ENCODE measurements around the gene CPN1. TPM values are rescaled to one million over a fixed set of nuclear protein-coding genes. Genes with fewer than 3 reads are reported as not detected.
"Not testable (repeated sequence)": the region's sequence is repeated elsewhere in the genome, so short reads cannot be mapped to it uniquely, and the experiment has no call there.

Gene CPN1
- polyA plus RNA-seq = not detected

- Mint-ChIP-seq H3K27me3 (ENCODE audit: low read depth in 3 of 3) (peaks cover 0 to 6% (median 3%) of the 10 kb centered on the region in 3 donors), H3K27ac (no peak within 1 kb of the TSS), H3K4me3 (no peak within 1 kb of the TSS), H3K9me3 (no peaks in the 10 kb centered on the region), H3K4me1 (no peaks in the 10 kb centered on the region), H3K36me3 (no peaks in the 10 kb centered on the region)
- no peak for DNase-seq
These were observed at the start of gene CPN1 for GRCh38 chr10:100081075-100082001. Gene CPN1, minus strand, starts transcription at chr10:100081869. Its CDS starts 244 bp downstream, at chr10:100081625.

GRCh38 chr10:100130831-100131230 lies 49.2 kb upstream of the CPN1 start:
- Mint-ChIP-seq H3K36me3 (no peaks in the 10 kb centered on the region), H3K4me1 (no peaks in the 10 kb centered on the region), H3K9me3 (peaks cover 0 to 2% (median 0%) of the 10 kb centered on the region in 6 donors), H3K27ac (no peak overlapping the region), H3K4me3 (no peak overlapping the region), H3K27me3 (ENCODE audit: low read depth in 3 of 3) (peaks cover 0 to 4% (median 2%) of the 10 kb centered on the region in 3 donors)
- DNase-seq = no peak

DNA sequence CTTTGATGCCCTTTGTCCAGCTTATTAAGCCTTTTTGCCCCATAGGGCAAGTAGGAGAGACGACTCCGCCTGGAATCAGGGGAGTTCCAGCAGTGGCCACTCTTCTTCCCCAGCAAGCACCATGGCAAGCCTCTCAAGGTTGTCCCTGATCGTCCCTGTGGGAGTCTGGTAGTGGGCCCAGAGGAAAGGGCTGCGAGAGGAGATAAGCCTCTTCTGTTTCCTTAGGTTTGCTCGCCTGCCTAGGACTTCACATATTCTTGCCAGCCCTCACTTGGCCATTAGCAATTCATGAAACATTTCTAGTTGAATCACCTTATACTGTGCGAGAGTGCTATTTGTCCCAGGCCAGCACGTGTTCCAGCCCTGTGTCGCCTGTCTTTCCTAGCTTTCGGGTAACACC lies 47.8 kb upstream of the CPN1 start:
- Mint-ChIP-seq H3K27me3 (ENCODE audit: low read depth in 3 of 3) (peaks cover 0 to 6% (median 2%) of the 10 kb centered on the region in 3 donors), H3K36me3 (no peaks in the 10 kb centered on the region), H3K27ac (no peak overlapping the region), H3K9me3 (peaks cover 0 to 2% (median 0%) of the 10 kb centered on the region in 6 donors), H3K4me1 (no peaks in the 10 kb centered on the region), H3K4me3 (no peak overlapping the region)
- no peak for DNase-seq

GRCh38 chr10:100128951-100129350 lies 47.3 kb upstream of the CPN1 start:
- Mint-ChIP-seq H3K27ac (no peak overlapping the region), H3K27me3 (ENCODE audit: low read depth in 3 of 3) (peaks cover 0 to 8% (median 2%) of the 10 kb centered on the region in 3 donors), H3K4me3 (no peak overlapping the region), H3K9me3 (peaks cover 0 to 2% (median 0%) of the 10 kb centered on the region in 6 donors), H3K4me1 (no peaks in the 10 kb centered on the region), H3K36me3 (no peaks in the 10 kb centered on the region)
- DNase-seq = no peak

DNA sequence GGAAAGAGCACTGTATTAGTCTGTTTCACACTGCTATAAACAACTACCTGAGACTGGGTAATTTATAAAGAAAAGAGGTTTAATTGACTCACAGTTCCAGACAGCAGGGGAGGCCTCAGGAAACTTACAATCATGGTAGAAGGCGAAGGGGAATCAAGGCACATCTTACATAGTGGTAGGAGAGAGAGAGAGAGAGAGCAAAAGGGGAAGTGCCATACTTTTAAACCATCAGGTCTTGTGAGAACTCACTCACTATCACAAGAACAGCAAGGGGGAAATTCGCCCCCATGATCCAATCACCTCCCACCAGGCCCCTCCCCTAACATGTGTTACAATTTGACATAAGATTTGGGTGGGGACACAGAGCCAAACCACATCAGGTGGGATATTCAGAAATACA lies 43.7 kb upstream of the CPN1 start:
- DNase-seq, H3K27ac Mint-ChIP-seq: not testable (repeated sequence)

GRCh38 chr10:100124097-100124496 lies 42.4 kb upstream of the CPN1 start:
- no peak overlapping the region for H3K4me3 Mint-ChIP-seq
- H3K4me1 Mint-ChIP-seq = no peaks in the 10 kb centered on the region
- no peaks in the 10 kb centered on the region for H3K9me3 Mint-ChIP-seq
- H3K27ac Mint-ChIP-seq = no peak overlapping the region
- DNase-seq = no peak
- no peaks in the 10 kb centered on the region for H3K36me3 Mint-ChIP-seq
- H3K27me3 Mint-ChIP-seq (ENCODE audit: low read depth in 3 of 3) = peaks cover 0 to 10% (median 2%) of the 10 kb centered on the region in 3 donors

More for the DNA sequence above, 43.7 kb upstream of the CPN1 start:
- H3K4me3 Mint-ChIP-seq; H3K9me3 Mint-ChIP-seq; H3K36me3 Mint-ChIP-seq; H3K27me3 Mint-ChIP-seq (ENCODE audit: low read depth in 3 of 3); H3K4me1 Mint-ChIP-seq: not testable (repeated sequence)

GRCh38 chr10:100122780-100123179 lies 41.1 kb upstream of the CPN1 start:
- Mint-ChIP-seq H3K4me3 (no peak overlapping the region), H3K9me3 (peaks cover 0 to 1% (median 0%) of the 10 kb centered on the region in 6 donors), H3K4me1 (no peaks in the 10 kb centered on the region), H3K27ac (no peak overlapping the region), H3K27me3 (ENCODE audit: low read depth in 3 of 3) (peaks cover 0 to 6% (median under 1%) of the 10 kb centered on the region in 3 donors), H3K36me3 (no peaks in the 10 kb centered on the region)
- no peak for DNase-seq

- H3K4me3 Mint-ChIP-seq = no peak overlapping the region
- DNase-seq = no peak
- H3K4me1 Mint-ChIP-seq = no peaks in the 10 kb centered on the region
- H3K9me3 Mint-ChIP-seq = peaks cover 0 to 1% (median 0%) of the 10 kb centered on the region in 6 donors
- H3K36me3 Mint-ChIP-seq = no peaks in the 10 kb centered on the region
- no peak overlapping the region for H3K27ac Mint-ChIP-seq
- peaks cover 2 to 6% (median 3%) of the 10 kb centered on the region in 3 donors for H3K27me3 Mint-ChIP-seq (ENCODE audit: low read depth in 3 of 3)
These were observed 38.9 kb upstream of the CPN1 start for GRCh38 chr10:100120550-100120949.

DNA sequence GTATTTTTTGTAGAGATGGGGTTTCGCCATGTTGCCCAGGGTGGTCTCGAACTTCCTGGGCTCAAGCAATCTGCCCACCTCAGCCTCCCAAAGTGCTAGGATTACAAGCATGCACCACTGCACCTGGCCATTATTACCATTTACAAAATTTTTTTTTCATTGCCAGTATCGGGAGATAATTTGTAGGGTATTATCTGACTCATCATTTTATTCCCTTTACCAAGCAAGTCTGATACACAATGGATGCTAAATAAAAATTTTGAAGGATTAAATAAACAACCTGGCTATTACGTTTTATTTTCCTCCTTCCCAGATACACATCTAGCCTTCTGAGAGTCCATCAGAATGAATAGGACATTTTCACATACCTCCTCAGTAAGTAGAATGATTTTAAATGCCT lies 38.1 kb upstream of the CPN1 start:
- peaks cover 0 to 1% (median 0%) of the 10 kb centered on the region in 6 donors for H3K9me3 Mint-ChIP-seq
- no peak for DNase-seq
- H3K27me3 Mint-ChIP-seq (ENCODE audit: low read depth in 3 of 3) = peaks cover 3 to 4% (median 3%) of the 10 kb centered on the region in 3 donors
- no peaks in the 10 kb centered on the region for H3K4me1 Mint-ChIP-seq
- H3K36me3 Mint-ChIP-seq = no peaks in the 10 kb centered on the region
- H3K27ac Mint-ChIP-seq = no peak overlapping the region
- H3K4me3 Mint-ChIP-seq = no peak overlapping the region

GRCh38 chr10:100114976-100115770 lies 33.5 kb upstream of the CPN1 start:
- peaks cover 0 to 1% (median 0%) of the 10 kb centered on the region in 6 donors for H3K9me3 Mint-ChIP-seq
- H3K27ac Mint-ChIP-seq = no peak overlapping the region
- no peaks in the 10 kb centered on the region for H3K4me1 Mint-ChIP-seq
- peaks cover 0 to 6% (median 3%) of the 10 kb centered on the region in 3 donors for H3K27me3 Mint-ChIP-seq (ENCODE audit: low read depth in 3 of 3)
- DNase-seq = no peak
- H3K4me3 Mint-ChIP-seq = no peak overlapping the region
- H3K36me3 Mint-ChIP-seq = no peaks in the 10 kb centered on the region

DNA sequence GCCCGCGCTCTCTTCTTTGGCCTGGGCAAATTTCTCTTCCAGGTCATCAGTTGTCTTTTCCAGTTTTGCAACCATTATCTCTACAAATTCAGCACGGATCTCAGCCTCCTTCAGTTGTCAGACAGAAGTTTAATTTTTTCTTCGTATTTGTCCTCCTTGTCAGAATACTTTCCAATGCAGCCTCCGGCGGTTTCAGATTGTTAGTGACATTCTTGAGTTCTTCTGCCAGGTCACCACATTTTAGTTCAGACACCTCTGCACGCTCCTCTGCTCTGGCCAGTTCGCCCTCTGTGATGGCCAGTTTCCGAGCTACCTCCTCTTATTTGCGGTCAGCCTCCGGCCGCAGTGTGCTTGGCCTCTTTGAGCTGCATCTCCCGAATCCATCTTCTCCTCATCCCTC lies 32.8 kb upstream of the CPN1 start:
- H3K4me1 Mint-ChIP-seq = no peaks in the 10 kb centered on the region
- H3K27ac Mint-ChIP-seq = no peak overlapping the region
- no peaks in the 10 kb centered on the region for H3K36me3 Mint-ChIP-seq
- DNase-seq = no peak
- H3K27me3 Mint-ChIP-seq (ENCODE audit: low read depth in 3 of 3) = peaks cover 0 to 6% (median 3%) of the 10 kb centered on the region in 3 donors
- peaks cover 0 to 1% (median 0%) of the 10 kb centered on the region in 6 donors for H3K9me3 Mint-ChIP-seq
- H3K4me3 Mint-ChIP-seq = no peak overlapping the region

DNA sequence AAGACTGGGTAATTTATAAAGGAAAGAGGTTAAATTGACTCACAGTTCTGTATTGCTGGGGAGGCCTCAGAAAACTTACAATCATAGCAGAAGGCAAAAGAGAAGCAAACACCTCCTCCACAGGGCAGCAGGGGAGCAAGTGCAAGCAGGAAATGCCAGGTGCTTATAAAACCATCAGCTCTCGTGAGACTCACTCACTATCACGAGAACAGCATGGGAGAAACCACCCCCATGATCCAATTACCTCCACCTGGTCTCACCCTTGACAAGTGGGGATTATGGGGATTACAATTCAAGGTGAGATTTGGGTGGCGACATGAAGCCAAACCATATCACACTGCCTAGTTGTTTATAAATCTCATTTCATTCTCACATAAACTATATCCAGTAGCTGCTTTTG lies 28.0 kb upstream of the CPN1 start:
- DNase-seq = no peak
- no peaks in the 10 kb centered on the region for H3K36me3 Mint-ChIP-seq
- no peaks in the 10 kb centered on the region for H3K4me1 Mint-ChIP-seq
- no peak overlapping the region for H3K4me3 Mint-ChIP-seq
- H3K27ac Mint-ChIP-seq = no peak overlapping the region
- H3K27me3 Mint-ChIP-seq (ENCODE audit: low read depth in 3 of 3) = peaks cover 0 to 3% (median 2%) of the 10 kb centered on the region in 3 donors
- no peaks in the 10 kb centered on the region for H3K9me3 Mint-ChIP-seq

DNA sequence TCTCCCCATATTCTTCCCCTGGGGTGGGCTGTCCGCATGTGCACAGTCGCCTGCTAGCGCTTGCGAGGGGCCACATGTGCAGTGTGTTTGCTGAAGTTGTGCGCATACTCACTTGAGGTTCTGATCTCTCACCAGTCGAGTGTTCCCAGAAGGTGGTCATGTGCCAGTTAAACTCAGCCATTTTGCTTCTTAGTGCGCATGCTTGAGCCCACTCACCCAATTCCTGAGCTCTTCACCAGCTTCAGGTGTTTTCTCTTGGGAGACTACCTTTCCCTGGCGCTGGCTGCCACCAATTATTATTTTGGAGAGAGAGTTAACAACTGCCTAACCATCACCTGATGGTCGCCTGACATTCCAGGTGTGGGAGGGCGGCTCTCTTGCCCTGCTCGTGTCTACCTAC lies 25.2 kb upstream of the CPN1 start:
- Mint-ChIP-seq H3K4me1 (no peaks in the 10 kb centered on the region), H3K9me3 (no peaks in the 10 kb centered on the region), H3K36me3 (no peaks in the 10 kb centered on the region), H3K27ac (no peak overlapping the region), H3K27me3 (ENCODE audit: low read depth in 3 of 3) (peaks cover 0 to 5% (median 0%) of the 10 kb centered on the region in 3 donors), H3K4me3 (no peak overlapping the region)
- DNase-seq = no peak

DNA sequence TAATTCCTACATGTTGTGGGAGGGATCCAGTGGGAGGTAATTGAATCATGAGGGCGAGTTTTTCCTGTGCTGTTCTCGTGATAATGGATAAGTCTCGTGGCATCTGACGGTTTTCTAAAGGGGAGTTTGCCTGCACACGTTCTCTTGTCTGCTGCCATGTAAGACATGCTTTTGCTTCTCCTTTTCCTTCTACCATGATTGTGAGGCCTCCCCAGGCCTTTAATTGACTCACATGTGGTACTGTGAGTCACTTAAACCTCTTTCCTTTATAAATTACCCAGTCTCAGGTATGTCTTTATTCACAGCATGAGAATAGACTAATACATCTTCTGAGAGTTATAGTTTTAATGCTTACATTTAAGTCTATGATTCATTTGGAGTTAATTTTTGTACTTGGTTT lies 22.6 kb upstream of the CPN1 start:
- DNase-seq = no peak
- Mint-ChIP-seq H3K27me3 (ENCODE audit: low read depth in 3 of 3) (peaks cover 0 to 13% (median 6%) of the 10 kb centered on the region in 3 donors), H3K27ac (no peak overlapping the region), H3K4me1 (no peaks in the 10 kb centered on the region), H3K9me3 (no peaks in the 10 kb centered on the region), H3K36me3 (no peaks in the 10 kb centered on the region), H3K4me3 (no peak overlapping the region)
